ENCODE measurements around the gene TBC1D10B.
"Not testable (repeated sequence)": the region's sequence is repeated elsewhere in the genome, so short reads cannot be mapped to it uniquely, and the experiment has no call there.

TBC1D10B gene

DNA sequence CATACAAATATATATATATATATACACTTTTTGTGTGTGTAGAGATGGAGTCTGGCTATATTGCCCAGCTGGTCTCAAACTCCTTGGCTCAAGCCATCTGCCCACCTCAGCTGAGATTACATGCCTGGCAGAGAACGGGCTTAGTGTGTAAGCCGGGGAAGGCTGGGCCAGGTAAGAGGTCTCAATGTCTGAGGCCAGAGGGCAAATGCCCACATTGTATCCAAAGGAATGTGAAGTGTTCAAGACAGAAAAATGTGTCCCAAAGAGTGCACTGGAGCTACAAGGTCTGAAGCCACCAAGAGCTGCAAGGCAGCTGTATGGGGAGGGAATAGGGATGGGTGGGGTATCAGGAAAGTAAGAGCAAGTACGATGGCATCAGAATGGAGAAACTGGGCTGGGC, 24.0 kb downstream of the TBC1D10B start:
- no peak overlapping the region for H3K9ac ChIP-seq (ENCODE audit: low read depth, low read length, poor library complexity, severe bottlenecking)
- peaks cover 18% of the 10 kb centered on the region for H3K4me1 ChIP-seq (ENCODE audit: insufficient read depth, low read length, poor library complexity, severe bottlenecking)
- H3K4me3 ChIP-seq (ENCODE audit: low read length, poor library complexity, severe bottlenecking): no peak overlapping the region
- no peaks in the 10 kb centered on the region for H3K9me3 ChIP-seq (ENCODE audit: insufficient read depth, low read depth, low read length)
- TF ChIP-seq EZH2phosphoT487 (IDR thresholded peaks at IDR 0.05; ENCODE audit: borderline replicate concordance): no peak
- TF ChIP-seq, protein P1, sequence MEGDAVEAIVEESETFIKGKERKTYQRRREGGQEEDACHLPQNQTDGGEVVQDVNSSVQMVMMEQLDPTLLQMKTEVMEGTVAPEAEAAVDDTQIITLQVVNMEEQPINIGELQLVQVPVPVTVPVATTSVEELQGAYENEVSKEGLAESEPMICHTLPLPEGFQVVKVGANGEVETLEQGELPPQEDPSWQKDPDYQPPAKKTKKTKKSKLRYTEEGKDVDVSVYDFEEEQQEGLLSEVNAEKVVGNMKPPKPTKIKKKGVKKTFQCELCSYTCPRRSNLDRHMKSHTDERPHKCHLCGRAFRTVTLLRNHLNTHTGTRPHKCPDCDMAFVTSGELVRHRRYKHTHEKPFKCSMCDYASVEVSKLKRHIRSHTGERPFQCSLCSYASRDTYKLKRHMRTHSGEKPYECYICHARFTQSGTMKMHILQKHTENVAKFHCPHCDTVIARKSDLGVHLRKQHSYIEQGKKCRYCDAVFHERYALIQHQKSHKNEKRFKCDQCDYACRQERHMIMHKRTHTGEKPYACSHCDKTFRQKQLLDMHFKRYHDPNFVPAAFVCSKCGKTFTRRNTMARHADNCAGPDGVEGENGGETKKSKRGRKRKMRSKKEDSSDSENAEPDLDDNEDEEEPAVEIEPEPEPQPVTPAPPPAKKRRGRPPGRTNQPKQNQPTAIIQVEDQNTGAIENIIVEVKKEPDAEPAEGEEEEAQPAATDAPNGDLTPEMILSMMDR (conservative IDR thresholded peaks at IDR 0.05; ENCODE audit: low read length): no peak
- H3K9me2 ChIP-seq (replicated peaks; ENCODE audit: low read depth, low read length): no peaks in the 10 kb centered on the region
- no peak overlapping the region for H3K4me2 ChIP-seq (ENCODE audit: low read depth, low read length, poor library complexity, severe bottlenecking)
- peaks cover under 1% of the 10 kb centered on the region; the same call in 1 of the 2 replicates for H3K79me2 ChIP-seq (ENCODE audit: insufficient read depth, low read length)
- peaks cover 5% of the 10 kb centered on the region; the same call in 1 of the 2 replicates for H3F3A ChIP-seq (ENCODE audit: low read depth)
- H3K36me3 ChIP-seq (ENCODE audit: insufficient read depth, low read length): peaks cover 7% of the 10 kb centered on the region; the same call in 1 of the 2 replicates
- no peak overlapping the region for H2AFZ ChIP-seq (ENCODE audit: low read length)
- H3K27me3 ChIP-seq (ENCODE audit: insufficient read depth, low read length, poor library complexity, severe bottlenecking): no peaks in the 10 kb centered on the region
- no peaks in the 10 kb centered on the region for H4K20me1 ChIP-seq (ENCODE audit: insufficient read depth, low read length, poor library complexity, severe bottlenecking)

DNA sequence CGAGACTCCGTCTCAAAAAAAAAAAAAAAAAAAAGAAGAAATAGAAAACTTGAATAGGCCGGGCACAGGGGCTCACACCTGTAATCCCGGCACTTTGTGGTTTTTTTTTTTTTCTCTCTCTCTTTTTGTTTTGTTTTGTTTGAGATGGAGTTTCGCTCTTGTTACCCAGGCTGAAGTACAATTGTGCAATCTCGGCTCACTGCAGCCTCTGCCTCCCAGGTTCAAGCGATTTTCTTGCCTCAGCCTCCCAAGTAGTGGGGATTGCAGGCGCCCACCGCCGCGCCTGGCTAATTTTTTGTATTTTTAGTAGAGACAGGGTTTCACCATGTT, 26.8 kb downstream of the TBC1D10B start:
- H3K9ac ChIP-seq (ENCODE audit: low read depth, low read length, poor library complexity, severe bottlenecking); H3K4me3 ChIP-seq (ENCODE audit: low read length, poor library complexity, severe bottlenecking): not testable (repeated sequence)

DNA sequence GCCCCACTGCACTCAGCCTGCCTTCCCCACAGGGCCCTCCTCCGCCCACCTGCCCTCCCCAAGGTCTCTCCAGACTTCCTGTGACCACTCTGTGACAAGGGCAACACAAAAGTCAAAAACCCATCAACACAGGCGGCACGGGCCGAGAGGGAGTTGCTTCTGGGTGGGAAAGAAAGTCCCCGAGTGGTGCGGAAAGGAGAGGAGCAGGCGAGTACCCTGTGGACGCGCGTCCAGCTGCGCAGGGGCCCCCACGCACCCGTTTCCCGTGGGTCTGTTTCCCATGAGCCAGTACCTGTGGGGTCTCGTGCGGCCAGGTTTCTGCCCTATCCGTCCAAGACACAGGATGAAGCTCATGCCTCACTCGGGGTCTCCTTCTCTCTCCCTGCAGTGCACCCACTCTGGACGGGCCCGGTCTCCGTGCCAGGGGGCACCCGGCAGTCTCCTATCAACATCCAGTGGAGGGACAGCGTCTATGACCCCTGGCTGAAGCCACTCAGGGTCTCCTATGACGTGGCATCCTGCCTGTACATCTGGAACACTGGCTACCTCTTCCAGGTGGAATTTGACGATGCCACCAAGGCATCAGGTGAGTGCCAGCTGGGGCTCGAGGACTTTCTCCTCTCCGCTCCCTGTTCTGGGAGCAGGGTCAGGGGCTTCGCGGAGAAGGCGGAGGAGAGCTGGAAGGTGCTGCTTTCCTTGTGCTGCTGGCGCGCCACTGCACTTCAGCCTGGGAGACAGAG, 27.4 kb downstream of the TBC1D10B start:
- Histone ChIP-seq H3K4me1 (ENCODE audit: insufficient read depth, low read length, poor library complexity, severe bottlenecking) (no peaks in the 10 kb centered on the region), H3K27me3 (ENCODE audit: insufficient read depth, low read length, poor library complexity, severe bottlenecking) (no peaks in the 10 kb centered on the region), H3K79me2 (ENCODE audit: insufficient read depth, low read length) (no peaks in the 10 kb centered on the region), H3K36me3 (ENCODE audit: insufficient read depth, low read length) (no peaks in the 10 kb centered on the region), H3K9me2 (replicated peaks; ENCODE audit: low read depth, low read length) (no peaks in the 10 kb centered on the region), H4K20me1 (ENCODE audit: insufficient read depth, low read length, poor library complexity, severe bottlenecking) (no peaks in the 10 kb centered on the region), H3F3A (ENCODE audit: low read depth) (no peaks in the 10 kb centered on the region), H3K4me2 (ENCODE audit: low read depth, low read length, poor library complexity, severe bottlenecking) (no peak overlapping the region), H3K9me3 (ENCODE audit: insufficient read depth, low read depth, low read length) (no peaks in the 10 kb centered on the region), H2AFZ (ENCODE audit: low read length) (no peak overlapping the region), H3K4me3 (ENCODE audit: low read length, poor library complexity, severe bottlenecking) (no peak overlapping the region), H3K9ac (ENCODE audit: low read depth, low read length, poor library complexity, severe bottlenecking) (no peak overlapping the region)
- TF ChIP-seq, protein P1 (conservative IDR thresholded peaks at IDR 0.05; ENCODE audit: low read length): no peak
- TF ChIP-seq EZH2phosphoT487 (IDR thresholded peaks at IDR 0.05; ENCODE audit: borderline replicate concordance): no peak

More for the DNA sequence above, 26.8 kb downstream of the TBC1D10B start:
- not testable (repeated sequence) for H3K4me1 ChIP-seq (ENCODE audit: insufficient read depth, low read length, poor library complexity, severe bottlenecking); H3F3A ChIP-seq (ENCODE audit: low read depth); H3K9me3 ChIP-seq (ENCODE audit: insufficient read depth, low read depth, low read length); H4K20me1 ChIP-seq (ENCODE audit: insufficient read depth, low read length, poor library complexity, severe bottlenecking); H3K4me2 ChIP-seq (ENCODE audit: low read depth, low read length, poor library complexity, severe bottlenecking); H3K9me2 ChIP-seq (replicated peaks; ENCODE audit: low read depth, low read length); H3K36me3 ChIP-seq (ENCODE audit: insufficient read depth, low read length); H2AFZ ChIP-seq (ENCODE audit: low read length); H3K27me3 ChIP-seq (ENCODE audit: insufficient read depth, low read length, poor library complexity, severe bottlenecking); H3K79me2 ChIP-seq (ENCODE audit: insufficient read depth, low read length)

DNA sequence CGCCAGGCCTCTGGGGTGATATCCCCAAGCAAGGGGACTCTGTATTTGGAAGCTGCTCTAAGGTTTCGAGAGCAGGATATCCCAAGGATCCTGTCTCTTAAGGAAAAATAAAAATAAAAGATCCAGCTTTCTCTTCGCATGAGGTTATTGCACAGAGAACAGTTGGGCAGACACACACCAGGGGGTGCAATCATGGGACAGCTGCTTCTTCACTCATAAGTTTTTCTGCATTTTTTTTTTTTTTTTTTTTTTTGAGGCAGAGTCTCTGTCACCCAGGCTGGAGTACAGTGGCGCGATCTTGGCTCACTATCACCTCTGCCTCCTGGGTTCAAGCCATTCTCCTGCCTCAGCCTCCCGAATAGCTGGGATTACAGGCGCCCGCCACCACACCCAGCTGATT, 28.3 kb downstream of the TBC1D10B start:
- H3K9me3 ChIP-seq (ENCODE audit: insufficient read depth, low read depth, low read length); H3F3A ChIP-seq (ENCODE audit: low read depth); H2AFZ ChIP-seq (ENCODE audit: low read length); H3K4me3 ChIP-seq (ENCODE audit: low read length, poor library complexity, severe bottlenecking); H3K4me1 ChIP-seq (ENCODE audit: insufficient read depth, low read length, poor library complexity, severe bottlenecking); H3K4me2 ChIP-seq (ENCODE audit: low read depth, low read length, poor library complexity, severe bottlenecking); H3K79me2 ChIP-seq (ENCODE audit: insufficient read depth, low read length); H3K9ac ChIP-seq (ENCODE audit: low read depth, low read length, poor library complexity, severe bottlenecking); H3K9me2 ChIP-seq (replicated peaks; ENCODE audit: low read depth, low read length); H3K36me3 ChIP-seq (ENCODE audit: insufficient read depth, low read length); H3K27me3 ChIP-seq (ENCODE audit: insufficient read depth, low read length, poor library complexity, severe bottlenecking); H4K20me1 ChIP-seq (ENCODE audit: insufficient read depth, low read length, poor library complexity, severe bottlenecking): not testable (repeated sequence)
- TF ChIP-seq, protein P1 (conservative IDR thresholded peaks at IDR 0.05; ENCODE audit: low read length): 0 out of 2 replicates have a peak, but pooled peaks have one; percentile 10
